HG03571 (cell line): ENCODE results near the gene NTRK3.

Experiments
- ATAC-seq: cut with Tn5 transposase; IDR thresholded peaks from one replicate; pipeline ENCODE4 v1.9.1; 2021; ENCODE audit not compliant: unreplicated experiment

Gene NTRK3

GRCh38 chr15:88006146-88006545 is 250.4 kb downstream of the NTRK3 start:
- no peak for ATAC-seq

GRCh38 chr15:88004399-88004798 is 252.1 kb downstream of the NTRK3 start:
- no peak for ATAC-seq

GRCh38 chr15:88003541-88004327 is 252.8 kb downstream of the NTRK3 start:
- ATAC-seq, result no peak

GRCh38 chr15:88002706-88003105 is 253.8 kb downstream of the NTRK3 start:
- ATAC-seq, result no peak

GRCh38 chr15:87998630-87999029 is 257.9 kb downstream of the NTRK3 start:
- ATAC-seq, result no peak

GRCh38 chr15:87986776-87987175 is 269.8 kb downstream of the NTRK3 start:
- no peak for ATAC-seq

- ATAC-seq, result no peak
Observed at GRCh38 chr15:87985451-87985850, 271.1 kb downstream of the NTRK3 start.

- no peak for ATAC-seq
Observed at GRCh38 chr15:87981969-87982368, 274.6 kb downstream of the NTRK3 start.

- no peak for ATAC-seq
Observed at GRCh38 chr15:87977907-87978306, 278.6 kb downstream of the NTRK3 start.

GRCh38 chr15:87976552-87976951 is 280.0 kb downstream of the NTRK3 start:
- ATAC-seq, result no peak

- no peak for ATAC-seq
Observed at GRCh38 chr15:87973501-87974215, 282.9 kb downstream of the NTRK3 start.

- ATAC-seq, result no peak
Observed at GRCh38 chr15:87971076-87971475, 285.5 kb downstream of the NTRK3 start.

GRCh38 chr15:87967951-87968350 is 288.6 kb downstream of the NTRK3 start:
- ATAC-seq, result no peak

- ATAC-seq, result no peak
Observed at GRCh38 chr15:87965304-87965703, 291.2 kb downstream of the NTRK3 start.

GRCh38 chr15:87962428-87962827 is 294.1 kb downstream of the NTRK3 start:
- no peak for ATAC-seq

- no peak for ATAC-seq
Observed at GRCh38 chr15:87961851-87962420, 294.6 kb downstream of the NTRK3 start.

- ATAC-seq, result no peak
Observed at GRCh38 chr15:87959662-87960061, 296.9 kb downstream of the NTRK3 start.

- no peak for ATAC-seq
Observed at GRCh38 chr15:87959080-87959479, 297.5 kb downstream of the NTRK3 start.

- ATAC-seq, result no peak
Observed at GRCh38 chr15:87955284-87955909, 301.1 kb downstream of the NTRK3 start.

- no peak for ATAC-seq
Observed at GRCh38 chr15:87954793-87955192, 301.7 kb downstream of the NTRK3 start.

GRCh38 chr15:87952736-87953287 is 303.7 kb downstream of the NTRK3 start:
- ATAC-seq, result no peak
